HG03521 (cell line): ENCODE measurements around the gene TMEM131L.
A peak's percentile ranks its signal among the peaks of the same experiment; 100 is the strongest.

Experiments
- ATAC-seq: cut with Tn5 transposase; IDR thresholded peaks from one replicate; pipeline ENCODE4 v1.9.1; 2021; ENCODE audit warnings: mild to moderate bottlenecking, moderate library complexity; ENCODE audit not compliant: unreplicated experiment

The TMEM131L gene

DNA sequence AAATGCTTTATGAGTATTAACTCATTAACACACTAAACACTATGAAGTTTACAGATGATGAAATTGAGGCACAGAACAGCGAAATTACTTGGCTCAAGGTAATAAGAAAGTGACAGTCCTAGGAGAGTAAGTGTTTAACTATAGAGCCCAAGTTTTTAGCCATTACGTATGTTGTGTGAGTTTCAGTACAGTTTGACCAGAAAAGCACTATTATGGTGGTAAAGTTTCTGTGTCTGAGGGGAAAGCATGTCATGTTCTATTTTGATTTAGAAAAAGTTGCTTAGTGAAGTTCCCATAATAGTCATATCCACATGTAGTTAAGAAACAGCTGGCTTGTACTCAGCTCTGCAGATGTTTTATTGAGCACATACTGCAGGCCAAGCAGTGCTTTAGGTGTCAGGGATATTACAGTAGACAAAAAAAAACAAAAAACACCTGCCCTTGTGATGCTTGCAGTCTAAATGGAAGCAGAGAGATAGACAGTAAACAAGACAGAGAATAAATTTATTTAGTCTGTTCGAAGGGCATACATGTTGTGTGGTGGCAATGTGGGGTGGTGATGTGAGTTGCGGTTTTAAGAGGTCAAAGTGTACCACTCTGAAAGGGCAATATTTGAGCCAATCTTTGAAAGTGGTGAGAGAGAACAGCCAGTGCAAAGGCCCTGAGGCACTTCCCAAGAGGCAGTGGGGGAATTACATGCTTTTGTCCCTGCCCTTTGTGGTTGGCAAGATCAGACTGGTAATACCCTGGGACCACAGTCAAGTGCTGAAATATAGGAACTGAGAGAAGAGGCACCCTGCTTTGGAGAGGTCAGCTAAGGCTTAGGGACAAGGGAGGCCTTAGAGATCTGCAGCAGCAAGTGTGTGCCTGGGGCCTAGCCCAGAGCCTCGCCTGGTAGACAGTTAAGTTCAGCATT lies 6.2 kb downstream of the TMEM131L start:
- ATAC-seq, result peak; percentile 46

DNA sequence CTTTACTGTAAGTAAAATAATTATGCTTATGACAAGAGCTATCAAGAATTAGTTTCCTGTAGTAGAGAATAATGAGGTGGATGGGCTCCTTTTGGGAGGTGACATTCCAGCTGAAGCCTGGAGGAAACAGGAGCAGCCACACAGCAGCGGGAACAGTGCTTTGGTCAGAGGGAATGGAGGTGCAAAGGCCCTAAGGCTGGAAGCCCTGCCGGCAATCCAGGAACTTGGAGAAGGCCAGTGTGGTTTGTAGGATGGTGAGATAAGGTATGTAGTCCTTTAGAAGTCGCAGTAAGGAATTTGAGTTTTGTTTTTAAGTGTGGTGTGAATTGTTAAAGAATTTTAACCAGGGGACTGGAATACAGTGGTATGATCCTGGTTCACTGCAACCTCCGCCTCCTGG lies 8.1 kb downstream of the TMEM131L start:
- no peak for ATAC-seq

DNA sequence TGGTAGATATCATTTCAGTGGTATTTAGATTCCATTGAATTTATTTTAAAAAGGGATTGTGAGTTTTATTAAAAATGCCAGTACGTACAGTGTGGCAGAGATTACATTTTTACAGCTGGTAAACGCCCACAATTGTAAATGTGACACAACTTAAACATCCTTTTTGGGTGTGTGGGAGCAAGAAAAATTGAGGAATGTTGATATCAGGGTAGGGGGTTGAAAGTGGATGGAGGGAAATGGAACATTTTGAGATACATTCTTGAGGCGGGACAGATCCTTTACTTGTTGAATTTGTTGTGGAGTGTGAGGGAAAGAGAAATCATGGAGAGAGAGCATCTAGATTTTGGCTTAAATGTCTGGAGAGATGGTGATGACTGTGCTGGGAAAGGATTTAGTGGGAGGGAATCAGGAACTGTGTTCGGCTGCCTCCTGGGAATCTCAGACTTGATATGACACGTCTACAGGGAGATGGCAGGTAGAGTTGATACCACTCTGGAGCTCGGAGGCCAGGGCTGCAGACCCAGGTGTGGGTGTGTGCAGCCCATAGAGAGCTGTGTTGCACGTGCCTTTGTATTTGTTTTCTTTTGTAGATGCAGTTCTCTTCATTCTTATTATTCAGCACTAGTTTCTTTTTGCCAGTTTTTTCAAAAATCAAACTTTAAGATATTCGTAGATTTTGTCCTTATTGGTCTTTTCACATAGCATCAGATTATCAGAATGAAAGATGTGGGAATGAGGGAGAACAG lies 10.8 kb downstream of the TMEM131L start:
- no peak for ATAC-seq

DNA sequence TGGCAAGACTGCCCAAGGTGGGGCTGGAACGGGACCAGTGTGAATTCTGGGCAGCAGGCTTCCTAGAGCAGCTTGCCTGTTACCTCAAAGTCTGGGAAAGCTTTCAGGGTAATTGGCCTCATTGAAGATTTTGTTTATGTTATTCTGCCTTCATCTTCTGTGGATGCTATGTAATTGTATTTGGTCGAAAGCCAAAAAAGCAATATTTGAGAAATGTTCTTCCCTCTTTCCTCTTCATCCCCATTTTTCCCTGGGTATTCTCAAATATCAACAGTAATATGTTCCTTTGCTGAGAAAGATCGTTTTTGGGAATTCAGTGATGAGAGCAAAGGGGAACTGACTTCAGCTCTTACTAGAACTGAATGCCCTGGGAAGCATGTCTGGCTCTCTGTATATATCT lies 12.9 kb downstream of the TMEM131L start:
- ATAC-seq, result no peak

DNA sequence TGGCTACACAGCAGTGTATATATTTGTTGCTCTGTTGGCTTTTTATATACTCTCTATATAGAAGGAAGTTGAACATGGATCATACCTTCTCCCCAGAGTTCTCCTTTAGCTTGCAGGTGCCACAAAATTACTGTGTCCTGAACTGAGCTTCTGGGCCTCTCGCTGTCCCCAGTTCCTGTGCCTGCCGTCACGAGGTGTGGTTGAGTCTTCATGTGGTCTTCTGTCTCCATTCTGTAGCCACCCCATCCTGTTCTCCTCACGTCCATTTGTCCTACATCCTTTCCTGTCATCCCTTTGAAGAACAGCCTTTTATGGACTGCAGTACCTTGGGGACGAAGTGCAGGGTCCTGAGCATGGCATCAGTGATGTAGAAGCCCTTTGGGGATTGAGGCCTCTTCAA lies 14.5 kb downstream of the TMEM131L start:
- ATAC-seq, result no peak

DNA sequence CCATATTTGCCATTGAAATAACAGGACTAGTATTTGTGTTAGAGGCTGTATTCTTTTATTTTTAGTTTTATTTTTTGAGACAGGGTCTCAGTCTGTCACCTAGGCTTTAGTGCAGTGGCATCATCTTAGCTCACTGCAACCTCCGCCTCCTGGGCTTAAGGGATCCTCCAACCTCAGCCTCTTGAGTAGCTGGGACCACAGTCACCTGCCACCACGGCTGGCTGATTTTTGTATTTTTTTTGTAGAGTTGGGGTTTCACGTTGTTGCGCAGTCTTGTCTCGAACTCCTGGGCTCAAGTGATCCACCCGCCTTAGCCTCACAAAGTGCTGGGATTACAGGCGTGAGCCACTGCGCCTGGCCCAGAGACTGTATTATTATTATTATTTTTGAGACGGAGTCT lies 15.3 kb downstream of the TMEM131L start:
- ATAC-seq, result no peak

DNA sequence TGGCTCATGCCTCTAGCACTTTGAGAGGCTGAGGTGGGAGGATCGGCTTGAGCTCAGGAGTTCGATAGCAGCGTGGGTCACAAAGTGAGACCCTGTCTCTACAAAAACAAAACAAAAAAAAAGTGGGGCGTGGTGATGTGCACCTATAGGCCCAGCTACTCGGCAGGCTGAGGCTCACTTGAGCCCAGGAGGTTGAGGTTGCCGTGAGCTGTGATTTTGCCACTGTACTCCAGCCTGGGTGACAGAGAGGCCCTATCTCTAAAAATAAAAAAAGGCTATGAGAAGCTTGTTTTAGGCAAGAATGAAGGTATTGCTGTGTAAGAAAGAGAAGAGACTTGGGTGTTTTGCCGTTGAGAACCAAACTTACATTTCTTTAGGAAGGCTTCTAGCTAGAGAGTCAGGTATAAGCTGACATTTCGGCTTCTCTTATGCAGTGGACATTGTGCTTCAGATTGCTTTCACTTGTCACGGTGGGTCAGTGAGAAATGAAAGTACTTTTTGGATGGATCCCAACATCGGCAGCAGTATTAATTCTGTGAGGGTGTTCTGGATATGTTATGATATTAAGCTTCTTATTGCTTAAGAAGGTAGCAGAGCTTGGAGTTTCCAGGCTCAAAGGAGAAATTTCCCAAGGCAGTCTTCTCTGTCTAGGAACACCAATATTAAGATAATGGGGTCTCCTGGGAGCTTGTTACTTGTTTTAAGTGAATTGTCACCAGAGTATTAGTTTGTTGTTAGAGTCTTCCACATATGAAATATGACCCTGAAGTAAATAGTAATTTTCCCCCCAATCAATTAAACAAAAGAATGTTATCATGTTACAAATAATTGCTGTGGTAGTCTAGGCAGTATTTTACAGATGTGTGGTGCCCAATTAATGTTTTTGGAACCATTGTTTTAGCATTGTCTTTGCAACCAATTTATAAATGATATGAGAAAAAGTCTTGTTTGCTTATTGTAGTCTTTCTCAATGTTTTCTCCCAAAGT lies 17.6 kb downstream of the TMEM131L start:
- no peak for ATAC-seq

DNA sequence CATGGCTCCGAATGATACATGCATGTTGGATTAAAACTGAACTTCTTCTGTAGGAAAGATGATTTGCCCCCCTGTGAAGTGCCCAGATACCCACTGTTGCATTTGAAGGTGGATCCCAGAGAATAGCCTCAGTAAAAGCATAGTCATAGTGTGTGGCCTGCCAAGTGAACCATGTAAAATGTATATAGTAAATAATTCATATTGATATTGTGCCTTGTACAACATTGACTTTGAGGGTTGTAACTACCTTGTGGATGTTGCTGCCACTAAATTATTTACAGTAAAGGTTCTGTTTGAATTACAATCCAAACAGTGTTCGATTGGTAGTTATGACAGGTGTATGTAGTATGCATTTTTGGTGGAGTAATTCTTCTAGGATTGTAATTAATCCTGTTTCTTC lies 19.2 kb downstream of the TMEM131L start:
- no peak for ATAC-seq

DNA sequence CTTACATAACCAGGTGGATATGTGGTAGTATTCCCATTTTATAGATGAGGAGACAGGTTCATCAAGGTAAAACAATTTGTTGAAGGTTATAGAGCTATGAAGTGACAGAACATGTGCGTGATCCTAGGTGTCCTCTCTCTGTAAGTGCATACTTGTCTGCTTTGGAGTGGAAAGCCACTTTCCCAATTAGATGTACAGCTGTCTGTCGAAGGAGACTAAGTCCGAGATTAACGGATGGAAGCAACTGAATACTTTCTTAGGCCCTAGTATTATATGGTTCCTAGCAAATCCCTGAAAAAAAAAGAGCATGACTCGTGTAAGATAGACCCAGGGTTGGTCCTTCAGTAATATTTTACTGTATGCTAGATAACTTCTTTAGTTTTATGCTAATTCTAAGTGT lies 19.7 kb downstream of the TMEM131L start:
- ATAC-seq, result no peak

DNA sequence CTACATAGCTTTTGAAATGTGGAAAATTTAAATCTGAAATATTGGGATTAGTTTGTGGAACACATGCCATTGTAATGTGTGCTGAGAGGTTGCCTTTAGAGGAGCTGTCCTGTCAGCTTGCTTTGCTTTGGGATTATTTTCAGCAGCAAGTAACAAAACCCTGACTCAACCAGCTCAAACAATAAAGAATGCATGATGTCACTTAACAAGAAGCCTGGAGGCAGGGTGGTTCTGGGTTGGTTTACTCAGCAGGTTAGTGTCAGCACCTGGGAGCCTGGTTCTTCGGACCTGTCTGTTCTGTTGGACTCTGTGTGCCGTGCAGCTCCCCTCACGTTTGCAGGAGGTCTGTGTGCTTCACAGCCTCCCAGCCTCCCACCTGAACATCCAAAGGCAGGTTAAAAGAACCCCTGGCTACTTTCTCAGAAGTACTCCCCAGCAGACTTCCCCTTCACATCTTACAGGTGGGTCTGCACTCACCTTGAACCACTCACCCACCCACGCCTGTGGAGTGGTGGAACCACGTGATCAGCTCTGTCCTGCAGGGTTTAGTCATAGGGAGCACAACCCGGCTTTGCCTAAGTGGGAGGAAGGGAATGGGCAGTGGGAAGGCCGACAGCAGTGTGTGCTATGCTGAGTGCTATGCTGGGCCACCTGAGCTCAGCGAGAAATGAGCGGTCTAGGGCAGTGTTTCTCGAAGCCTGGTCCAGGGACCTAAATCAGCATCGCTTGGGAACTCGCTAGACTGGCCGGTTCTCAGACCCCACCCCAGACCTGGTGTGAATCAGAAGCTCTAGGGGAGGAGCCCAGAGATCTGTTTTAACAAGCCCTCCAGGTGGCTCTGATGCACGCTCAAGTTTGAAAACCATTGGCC lies 20.4 kb downstream of the TMEM131L start:
- ATAC-seq, result no peak

DNA sequence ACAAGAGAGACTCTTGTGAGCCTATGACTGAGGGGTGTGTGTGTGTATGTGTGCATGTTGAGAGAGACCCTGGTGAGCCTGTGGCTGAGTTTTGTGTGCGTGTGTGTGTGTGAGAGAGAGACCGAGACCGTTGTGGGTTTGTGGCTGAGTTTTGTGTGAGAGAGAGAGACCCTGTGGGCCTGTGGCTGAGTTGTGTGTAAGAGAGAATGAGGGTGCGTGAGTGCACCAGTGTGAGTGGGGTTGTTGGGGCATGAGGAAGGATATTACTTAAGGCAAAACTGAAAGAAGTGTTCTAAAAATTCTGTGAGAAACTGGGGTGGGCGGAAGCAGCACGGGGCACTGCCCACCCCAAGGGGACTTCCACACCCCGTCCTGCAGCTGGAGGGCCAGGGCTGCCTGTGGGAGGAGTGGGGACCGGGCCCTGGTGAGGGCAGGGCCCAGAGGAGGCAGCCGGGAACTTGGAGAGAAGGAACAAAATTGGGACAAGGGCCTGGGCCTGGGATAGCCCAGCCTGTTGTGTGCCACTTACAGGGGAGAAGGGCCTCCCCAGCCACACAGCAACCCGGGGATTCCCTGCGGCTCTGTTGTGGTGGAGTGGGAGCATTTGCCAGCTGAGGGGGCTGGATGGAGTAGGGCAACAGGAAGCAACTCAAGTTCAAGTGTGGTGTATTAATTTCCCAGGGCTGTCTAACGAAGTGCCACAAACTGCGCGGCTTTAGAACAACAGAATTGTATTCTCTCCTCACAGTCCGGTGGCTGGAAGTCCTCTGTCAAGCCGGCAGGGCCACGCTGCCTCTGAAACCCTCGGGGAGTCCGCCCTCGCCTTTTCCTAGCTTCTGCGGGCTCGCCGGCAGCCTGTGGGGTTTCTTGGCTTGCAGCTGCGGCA lies 22.1 kb downstream of the TMEM131L start:
- ATAC-seq, result peak; percentile 33

DNA sequence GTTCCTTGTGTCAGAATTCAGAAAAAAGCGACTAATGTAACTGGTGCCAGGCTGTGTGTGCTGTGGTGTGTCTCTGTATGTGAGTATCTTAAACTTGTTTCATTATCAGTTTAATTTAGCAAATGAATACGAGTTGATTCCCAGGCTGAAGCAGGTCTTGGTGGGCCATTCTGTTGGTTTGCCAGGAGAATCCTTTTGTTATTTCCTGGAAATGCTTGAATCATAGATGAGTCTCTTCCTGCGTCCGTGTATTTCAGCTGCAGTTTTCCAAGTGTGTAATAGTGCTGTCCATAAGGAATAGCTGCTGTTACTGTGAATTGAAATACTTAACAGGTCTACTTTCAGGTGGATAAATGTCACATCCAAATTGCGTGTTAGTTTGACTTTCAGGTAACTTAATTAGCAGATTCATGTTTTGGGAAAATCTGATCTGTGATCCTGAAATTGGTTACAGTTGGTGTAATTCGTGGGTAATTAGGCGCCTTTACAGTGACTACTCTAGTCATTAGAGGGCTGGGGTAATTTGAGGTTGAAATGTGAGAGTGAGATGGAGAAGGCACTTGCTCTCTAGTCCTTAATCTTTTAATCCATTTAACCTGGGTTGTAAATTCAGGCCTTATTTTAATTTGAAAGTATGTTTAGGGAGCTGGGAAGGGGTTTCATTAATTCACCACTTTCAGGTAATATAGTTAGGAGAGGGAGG lies 23.8 kb downstream of the TMEM131L start:
- ATAC-seq, result no peak

DNA sequence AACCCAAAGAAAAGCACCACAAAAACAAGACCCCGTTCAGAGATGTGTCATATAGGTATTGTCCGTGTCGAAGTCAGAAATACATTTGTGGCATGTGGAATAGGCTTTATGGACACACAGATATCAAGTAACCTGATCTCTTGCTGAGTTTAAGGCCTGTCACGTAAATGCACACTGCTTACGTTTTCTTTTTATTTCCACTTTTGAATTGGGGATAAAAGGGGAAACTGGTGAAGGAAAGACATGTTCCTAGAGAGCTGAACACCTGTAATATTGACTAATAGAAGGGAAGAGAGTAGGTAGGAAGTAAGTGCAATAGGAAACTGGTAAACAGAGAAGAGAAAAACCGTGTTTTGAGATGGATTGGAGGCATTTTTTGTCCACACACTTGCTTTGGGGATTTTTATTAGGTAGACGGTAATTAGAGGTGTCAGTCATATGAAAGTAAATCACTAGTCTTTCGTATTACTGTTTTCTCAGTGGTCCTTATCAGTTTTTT lies 24.9 kb downstream of the TMEM131L start:
- no peak for ATAC-seq

DNA sequence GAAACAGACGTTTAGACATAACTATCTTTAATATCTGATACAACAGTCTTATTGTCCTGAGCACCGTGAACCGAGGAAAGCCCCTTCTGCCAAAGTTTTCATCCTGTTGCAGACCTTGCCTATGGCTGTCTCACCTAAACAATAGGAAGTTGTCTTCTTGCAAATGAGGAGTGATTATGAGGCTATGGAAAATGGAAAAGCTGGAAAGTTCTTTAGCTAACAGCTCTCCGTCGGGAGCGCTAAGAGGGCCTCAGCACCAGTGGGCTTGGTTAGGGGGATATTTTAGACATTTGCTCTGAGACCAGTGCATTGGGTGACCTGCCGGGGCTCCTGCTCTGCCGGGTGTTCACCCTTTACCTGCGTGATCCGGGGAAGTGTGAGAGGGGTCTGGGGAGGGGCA lies 28.4 kb downstream of the TMEM131L start:
- no peak for ATAC-seq

DNA sequence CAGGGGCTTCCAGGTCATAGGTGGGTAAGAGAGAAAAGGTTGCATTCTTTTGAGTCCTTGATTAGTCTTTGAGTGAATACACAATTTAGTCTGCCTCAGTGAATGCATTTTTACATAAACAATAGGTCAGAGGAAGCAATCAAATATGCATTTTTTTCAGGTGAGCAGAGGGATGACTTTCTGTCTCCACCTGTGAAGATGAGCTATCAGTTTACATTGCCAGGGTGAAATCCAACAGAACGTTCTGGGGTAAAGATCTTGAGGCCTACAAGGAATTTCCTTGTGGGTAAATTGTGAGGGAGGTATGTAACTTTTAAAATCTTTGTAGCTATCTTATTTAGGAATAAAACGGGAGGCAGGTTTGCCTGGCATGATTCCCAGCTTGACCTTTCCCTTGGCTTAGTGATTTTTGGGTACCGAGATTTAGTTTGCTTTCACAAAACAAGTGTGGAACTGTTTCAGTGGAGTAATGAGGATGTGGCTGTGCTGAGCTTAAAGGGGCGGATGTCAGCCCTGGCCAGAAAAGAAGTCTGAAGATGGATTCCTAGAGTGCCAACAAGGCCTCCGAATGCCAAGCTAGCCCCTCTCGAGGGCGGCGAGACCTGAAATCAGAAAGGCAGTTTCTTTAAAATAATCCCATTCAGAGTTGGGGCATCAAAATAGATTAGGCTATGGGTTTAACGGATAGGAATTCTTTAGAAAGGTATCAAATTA lies 29.5 kb downstream of the TMEM131L start:
- no peak for ATAC-seq

DNA sequence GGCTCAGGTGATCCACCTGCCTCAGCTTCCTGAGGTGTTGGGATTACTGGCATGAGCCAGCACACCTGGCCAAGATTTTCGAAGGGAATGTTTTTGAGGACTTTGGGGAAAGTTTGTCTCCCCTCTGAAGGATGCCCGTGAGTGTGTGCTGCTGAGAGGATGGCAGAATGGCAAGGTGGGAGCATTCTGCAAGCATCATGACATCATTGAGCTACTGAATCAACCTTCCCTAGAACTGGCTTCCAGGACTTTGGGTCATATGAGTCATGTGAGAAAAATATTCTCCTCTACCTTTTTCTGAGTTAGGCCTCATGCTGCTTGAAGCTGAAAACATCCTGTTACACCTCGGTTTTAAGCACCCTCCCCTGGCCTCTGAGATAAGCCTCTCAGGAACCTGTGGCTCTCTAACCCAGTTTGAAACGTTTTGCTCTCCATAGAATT lies 31.0 kb downstream of the TMEM131L start:
- ATAC-seq, result no peak
